Measurements from ENCODE around the gene OPRL1.
"Not testable (repeated sequence)": the region's sequence is repeated elsewhere in the genome, so short reads cannot be mapped to it uniquely, and the experiment has no call there.

OPRL1 gene

DNA sequence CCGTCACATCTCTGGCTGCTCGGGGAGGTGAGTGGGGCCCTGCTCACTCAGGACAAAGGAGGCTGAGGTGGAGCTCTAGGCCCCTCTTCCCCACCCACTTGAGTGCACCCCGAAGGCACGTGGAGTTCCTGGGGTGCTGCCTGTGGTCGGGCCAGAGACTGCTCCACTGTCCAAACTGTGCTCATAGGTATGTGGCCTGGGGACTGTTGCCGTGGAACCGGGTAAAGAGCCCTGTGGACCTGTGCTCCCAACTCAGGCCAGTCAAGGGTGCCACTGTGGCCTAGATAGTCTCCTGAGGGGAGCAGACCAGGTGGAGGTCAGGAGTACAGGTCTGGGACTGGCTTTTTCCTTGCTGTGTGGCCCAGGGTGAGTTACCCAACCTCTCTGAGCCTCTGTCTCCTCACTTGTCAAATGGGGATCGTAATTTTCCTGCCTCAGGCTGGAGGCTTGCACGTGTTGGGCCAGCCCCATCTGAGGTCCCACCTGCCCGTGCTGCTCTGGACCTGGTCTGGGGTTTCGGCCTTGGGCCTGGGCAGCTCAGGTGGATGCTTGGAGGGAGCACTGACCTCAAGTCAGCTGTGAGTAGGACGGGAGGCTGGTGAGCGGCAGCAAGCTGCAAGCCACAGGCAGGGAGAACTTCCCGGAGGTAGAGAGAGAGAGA is 39.9 kb downstream of the OPRL1 start:
- no peak for DNase-seq

DNA sequence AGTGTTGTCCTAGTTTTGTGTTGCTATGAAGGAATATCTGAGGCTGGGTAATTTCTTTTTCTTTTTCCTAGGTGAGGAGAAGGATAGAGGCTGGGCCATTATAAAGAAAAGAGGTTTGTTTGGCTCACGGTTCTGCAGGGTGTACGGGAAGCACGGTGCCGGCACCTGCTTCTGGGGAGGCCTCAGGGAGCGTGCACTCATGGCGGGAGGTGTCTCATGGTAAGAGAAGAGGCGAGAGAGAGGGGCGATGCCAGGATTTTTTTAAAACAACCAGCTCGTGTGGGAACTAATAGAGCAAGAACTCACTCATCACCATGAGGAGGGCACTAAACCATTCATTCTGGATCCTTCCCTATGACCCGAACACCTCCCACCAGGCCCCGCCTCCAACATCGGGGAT is 41.7 kb downstream of the OPRL1 start:
- DNase-seq, result no peak

GRCh38 chr20:64122927-64123326 is 43.0 kb downstream of the OPRL1 start:
- DNase-seq, result not testable (repeated sequence)

GRCh38 chr20:64123517-64123916 is 43.6 kb downstream of the OPRL1 start:
- DNase-seq, result not testable (repeated sequence)

DNA sequence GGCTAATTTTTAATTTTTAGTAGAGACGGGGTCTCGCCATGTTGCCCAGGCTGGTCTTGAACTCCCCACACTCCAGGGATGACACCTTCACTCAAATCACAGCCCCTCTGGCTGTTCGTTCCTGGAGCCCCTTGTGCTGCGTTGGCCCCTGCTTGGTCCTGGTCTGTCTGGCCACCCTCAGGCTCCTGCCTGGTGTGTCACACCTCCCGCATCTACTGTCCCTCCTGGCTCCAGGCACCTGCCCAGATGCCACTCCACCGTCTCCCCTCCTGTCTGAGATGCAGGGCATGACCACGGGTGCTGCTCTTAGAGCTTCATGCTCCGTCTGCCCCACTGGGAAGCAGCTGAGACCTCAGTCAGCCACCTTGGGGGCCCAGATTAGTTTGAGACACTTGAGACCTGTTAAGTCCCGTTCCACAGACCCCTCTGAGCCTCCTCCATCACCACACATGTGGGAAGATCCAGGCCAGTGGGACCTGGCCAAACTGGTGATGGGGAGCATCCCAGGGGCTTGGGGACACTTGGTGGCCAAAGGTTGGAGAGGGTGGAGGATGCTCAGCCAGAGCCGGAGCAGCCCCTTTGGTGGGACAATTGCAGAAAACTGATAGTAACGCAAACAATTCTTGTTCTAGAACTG is 49.4 kb downstream of the OPRL1 start:
- DNase-seq, result no peak

GRCh38 chr20:64130271-64130670 is 50.4 kb downstream of the OPRL1 start:
- DNase-seq, result no peak

DNA sequence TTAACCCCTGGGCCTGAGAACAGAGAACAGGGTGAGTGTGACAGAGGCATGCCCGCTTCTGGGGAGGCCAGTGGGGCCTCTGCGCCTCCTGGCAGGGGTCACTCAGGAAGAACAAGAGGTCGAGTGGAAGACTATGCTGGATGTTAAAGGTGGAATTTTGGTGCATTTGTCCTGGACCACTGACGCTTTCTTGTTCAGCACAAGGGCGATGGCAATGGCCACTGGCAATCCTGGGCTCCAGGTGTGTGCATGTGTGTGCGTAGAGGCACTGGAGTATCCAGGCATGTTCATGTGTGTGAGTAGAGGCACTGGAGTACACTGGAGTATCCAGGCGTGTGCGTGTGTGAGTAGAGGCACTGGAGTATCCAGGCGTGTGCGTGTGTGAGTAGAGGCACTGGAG is 51.0 kb downstream of the OPRL1 start:
- no peak for DNase-seq

DNA sequence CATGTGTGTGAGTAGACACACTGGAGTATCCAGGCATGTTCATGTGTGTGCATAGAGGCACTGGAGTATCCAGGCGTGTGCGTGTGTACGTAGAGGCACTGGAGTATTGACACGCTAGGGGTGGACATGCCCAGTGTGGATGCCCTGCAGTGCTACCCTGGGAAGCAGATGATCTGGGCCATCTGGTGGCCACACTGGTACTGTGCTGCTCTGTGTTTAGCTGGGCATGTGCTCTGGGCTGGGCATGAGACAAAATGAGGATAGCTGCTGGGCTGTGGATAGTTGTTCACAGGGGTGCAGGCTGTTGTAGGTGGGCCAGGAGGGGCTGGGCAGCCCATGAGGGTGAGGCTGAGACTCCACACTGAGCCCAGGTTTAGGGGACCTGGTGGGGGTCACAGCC is 51.5 kb downstream of the OPRL1 start:
- peak; percentile 29 for DNase-seq

DNA sequence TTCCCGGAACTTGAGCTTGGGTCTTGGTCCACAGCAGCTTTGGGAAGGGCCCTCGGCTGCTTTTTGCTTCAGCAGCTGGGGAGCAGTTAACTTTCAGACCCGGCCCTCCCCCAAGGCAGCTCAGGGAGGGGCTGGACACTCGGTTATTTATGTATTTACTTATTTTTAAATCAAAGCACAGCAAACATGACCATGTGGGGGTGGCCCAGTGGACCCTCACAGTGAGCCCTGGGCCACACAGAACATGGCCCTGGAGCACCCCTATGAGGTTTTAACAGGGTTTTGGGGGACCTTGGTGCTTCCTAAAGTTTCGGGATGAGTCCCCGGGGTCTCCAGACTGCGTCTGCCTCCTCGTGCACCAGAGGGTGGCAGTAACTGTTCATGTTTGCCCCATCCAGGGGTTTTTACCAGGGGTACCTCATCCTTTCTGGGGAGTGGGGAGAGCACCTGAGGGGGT is 54.1 kb downstream of the OPRL1 start:
- no peak for DNase-seq

- not testable (repeated sequence) for DNase-seq
These were observed 54.9 kb downstream of the OPRL1 start for GRCh38 chr20:64134744-64135143.

- DNase-seq, result no peak
These were observed 56.3 kb downstream of the OPRL1 start for GRCh38 chr20:64136004-64136710.

- DNase-seq, result no peak
These were observed 57.7 kb downstream of the OPRL1 start for GRCh38 chr20:64137598-64138031.

DNA sequence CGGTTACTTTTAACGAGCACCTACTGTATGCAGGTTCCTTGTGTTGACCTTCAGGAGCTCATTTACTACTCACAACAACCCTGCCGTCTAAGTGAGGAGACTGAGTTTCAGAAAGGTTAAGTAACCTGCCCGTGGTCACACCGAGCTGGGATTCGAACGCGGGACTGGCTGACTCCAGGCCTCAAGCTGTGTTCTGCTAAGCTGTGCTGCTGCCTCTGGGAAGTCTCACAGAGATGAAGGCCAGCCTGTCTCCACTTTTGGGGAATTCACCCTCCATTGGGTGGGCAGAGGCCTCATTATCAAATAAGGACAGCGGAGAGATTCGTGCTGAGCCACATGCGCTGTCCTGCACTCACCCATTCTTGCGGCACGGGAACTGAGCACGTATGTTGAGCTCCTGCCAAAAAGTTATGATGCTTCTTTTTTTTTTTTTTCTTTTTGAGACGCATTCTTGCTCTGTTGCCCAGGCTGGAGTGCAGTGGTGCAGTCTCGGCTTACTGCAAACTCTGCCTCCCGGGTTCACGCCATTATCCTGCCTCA is 58.5 kb downstream of the OPRL1 start:
- DNase-seq, result no peak

GRCh38 chr20:64139199-64140060 is 59.5 kb downstream of the OPRL1 start:
- no peak for DNase-seq

DNA sequence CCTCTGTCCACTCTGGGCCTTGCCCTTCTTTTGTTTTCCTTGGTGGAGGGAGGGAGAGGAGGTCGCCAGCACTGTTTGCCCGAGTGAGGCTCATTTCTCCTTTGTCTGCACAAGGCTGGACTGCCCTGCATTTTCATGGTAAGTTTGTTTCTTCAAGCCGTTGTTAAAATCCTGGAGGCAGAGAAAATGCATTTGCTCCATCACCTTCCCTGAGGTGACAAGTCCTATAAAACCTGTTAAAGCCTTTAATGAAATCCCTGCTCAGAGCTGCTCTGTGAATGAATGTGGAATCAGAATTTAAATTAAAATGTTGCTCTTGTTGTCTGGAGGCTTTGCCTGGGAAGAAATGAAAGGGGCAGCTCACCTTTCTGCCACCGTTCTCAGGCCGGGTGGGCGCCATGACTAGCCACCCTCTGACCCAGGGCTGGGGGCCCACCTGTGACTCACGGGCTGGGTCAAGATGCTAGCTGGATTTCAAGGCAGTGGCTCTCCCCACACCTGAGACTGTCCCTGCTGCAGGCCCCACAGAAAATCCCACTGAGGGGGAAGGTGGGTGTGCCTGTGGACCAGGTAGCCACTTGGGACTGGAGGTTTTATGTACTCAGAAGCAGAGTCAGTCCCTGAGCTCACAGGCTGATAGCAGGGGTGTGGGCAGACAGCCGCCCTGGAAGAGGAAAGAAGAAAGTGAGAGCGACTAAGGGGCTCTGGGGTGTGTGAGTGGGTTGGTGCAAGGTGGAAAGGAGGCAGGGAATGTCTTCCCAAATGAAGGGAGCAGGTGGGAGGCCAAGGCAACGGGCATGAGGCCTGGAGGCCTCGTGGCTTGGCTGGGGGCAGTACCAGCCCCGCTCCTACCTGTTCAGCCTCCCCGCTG is 60.4 kb downstream of the OPRL1 start:
- DNase-seq, result no peak

DNA sequence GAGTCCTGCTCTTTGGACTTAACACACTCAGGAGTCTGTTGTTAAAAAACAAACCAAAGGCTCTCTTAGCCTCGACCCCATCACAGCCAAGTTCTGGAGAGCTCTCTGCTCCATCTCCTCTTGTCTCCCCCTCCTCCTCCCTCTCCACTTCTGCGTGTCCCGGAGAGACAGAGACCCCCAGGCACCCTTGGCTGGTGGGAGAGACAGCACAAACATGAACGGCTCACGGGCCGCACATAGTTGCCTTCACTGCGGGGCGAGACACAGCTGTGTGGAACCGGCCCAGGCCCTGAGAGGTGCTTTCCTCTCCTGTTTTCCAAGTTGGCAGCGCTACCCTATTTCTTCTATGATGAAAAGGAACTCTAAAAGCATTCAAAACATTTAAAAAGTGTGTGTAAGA is 61.1 kb downstream of the OPRL1 start:
- no peak for DNase-seq

DNA sequence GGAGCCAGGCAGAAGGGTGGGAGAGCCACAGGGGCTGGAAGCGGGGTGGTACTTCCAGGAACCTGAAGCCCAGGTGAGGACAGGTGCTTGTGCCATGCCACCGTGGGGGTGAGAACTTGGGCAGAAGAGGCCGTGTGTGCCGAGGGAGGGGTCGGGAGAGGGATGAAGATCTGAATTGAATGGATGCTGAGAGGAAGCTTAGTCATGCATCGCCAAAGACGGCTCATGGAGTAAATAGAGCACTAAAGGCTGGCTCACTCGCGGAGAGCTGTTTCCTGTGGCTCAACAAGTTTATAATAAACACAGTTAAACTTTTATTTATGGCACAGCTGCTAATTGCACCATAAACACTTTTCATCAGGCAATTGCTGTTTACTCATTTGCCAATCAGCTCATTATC is 62.7 kb downstream of the OPRL1 start:
- no peak for DNase-seq

GRCh38 chr20:64143018-64143801 is 63.3 kb downstream of the OPRL1 start:
- DNase-seq, result no peak

DNA sequence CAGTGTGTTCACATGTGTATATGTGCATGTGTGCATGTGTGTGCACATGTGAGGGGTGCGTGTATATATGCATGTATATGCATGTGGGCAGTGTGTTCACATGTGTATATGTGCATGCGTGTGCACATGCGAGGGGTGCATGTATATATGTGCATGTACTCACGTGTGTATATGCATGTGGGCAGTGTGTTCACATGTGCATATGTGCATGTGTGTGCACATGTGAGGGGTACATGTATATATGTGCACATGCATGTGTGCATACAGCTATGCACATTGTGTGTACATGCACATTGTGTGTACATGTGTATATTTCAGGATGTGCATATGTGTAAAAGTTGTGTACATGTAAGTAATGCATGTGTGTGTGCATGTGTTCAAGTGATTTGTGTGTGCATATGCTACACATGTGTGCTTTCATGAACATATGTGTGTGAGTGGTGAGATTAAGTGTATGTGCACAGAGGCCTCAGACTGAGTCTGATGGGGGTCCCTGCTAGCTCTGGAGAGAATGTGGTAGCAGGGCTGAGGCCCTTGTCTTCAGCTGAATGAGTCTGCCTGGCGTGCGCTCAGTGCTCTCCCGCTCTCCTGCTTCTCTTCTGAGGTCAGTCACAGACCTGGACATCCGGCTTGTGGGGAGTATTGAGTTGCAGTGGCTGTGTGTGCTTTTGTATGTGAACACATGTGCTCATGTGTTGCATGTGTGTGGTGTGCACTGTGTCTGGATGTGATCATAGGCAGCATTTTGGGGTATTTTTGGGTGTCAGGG is 64.4 kb downstream of the OPRL1 start:
- DNase-seq, result no peak

All from EL (cell line).